ENCODE data around the gene SRI. TPM values are rescaled to one million over a fixed set of nuclear protein-coding genes. Genes with fewer than 3 reads are reported as not detected.
"Not testable (repeated sequence)": the region's sequence is repeated elsewhere in the genome, so short reads cannot be mapped to it uniquely, and the experiment has no call there.

SRI gene
- total RNA-seq, 1 donor from 2014 or later = 173 TPM

- Mint-ChIP-seq H3K4me1 (ENCODE audit: low read depth) (no peaks in the 10 kb centered on the region), H3K4me3 (no peak overlapping the region), H3K9me3 (no peaks in the 10 kb centered on the region), H3K27ac (no peak overlapping the region), H3K36me3 (ENCODE audit: low read depth) (peaks cover 34% of the 10 kb centered on the region), H3K27me3 (ENCODE audit: insufficient read depth) (no peaks in the 10 kb centered on the region)
- no peak for DNase-seq (ENCODE audit: low spot score)
- intact Hi-C loops (cut with micrococcal nuclease) = no loop called here
Measured at GRCh38 chr7:88201305-88201704, 18.5 kb downstream of the SRI start.

- intact Hi-C loops (cut with micrococcal nuclease) = no loop called here
- Mint-ChIP-seq H3K4me3 (no peak overlapping the region), H3K27me3 (ENCODE audit: insufficient read depth) (no peaks in the 10 kb centered on the region), H3K9me3 (no peaks in the 10 kb centered on the region), H3K27ac (no peak overlapping the region), H3K4me1 (ENCODE audit: low read depth) (no peaks in the 10 kb centered on the region), H3K36me3 (ENCODE audit: low read depth) (peaks cover 28% of the 10 kb centered on the region)
- no peak for DNase-seq (ENCODE audit: low spot score)
Measured at GRCh38 chr7:88200789-88201188, 19.0 kb downstream of the SRI start.

- DNase-seq (ENCODE audit: low spot score) = no peak
- H3K36me3 Mint-ChIP-seq (ENCODE audit: low read depth) = peaks cover 24% of the 10 kb centered on the region
- H3K27ac Mint-ChIP-seq = no peak overlapping the region
- no peak overlapping the region for H3K4me3 Mint-ChIP-seq
- intact Hi-C loops (cut with micrococcal nuclease) = no loop called here
- H3K27me3 Mint-ChIP-seq (ENCODE audit: insufficient read depth) = no peaks in the 10 kb centered on the region
- no peaks in the 10 kb centered on the region for H3K4me1 Mint-ChIP-seq (ENCODE audit: low read depth)
- H3K9me3 Mint-ChIP-seq = no peaks in the 10 kb centered on the region
Measured at GRCh38 chr7:88200261-88200660, 19.6 kb downstream of the SRI start.

- intact Hi-C loops (cut with micrococcal nuclease) = no loop called here
- DNase-seq (ENCODE audit: low spot score) = no peak
- H3K27me3 Mint-ChIP-seq (ENCODE audit: insufficient read depth) = peaks cover 3% of the 10 kb centered on the region
- H3K4me3 Mint-ChIP-seq = no peak overlapping the region
- H3K27ac Mint-ChIP-seq = no peak overlapping the region
- no peaks in the 10 kb centered on the region for H3K4me1 Mint-ChIP-seq (ENCODE audit: low read depth)
- no peaks in the 10 kb centered on the region for H3K36me3 Mint-ChIP-seq (ENCODE audit: low read depth)
- no peaks in the 10 kb centered on the region for H3K9me3 Mint-ChIP-seq
Measured at GRCh38 chr7:88191911-88192310, 27.9 kb downstream of the SRI start.

- Mint-ChIP-seq H3K27me3 (ENCODE audit: insufficient read depth) (peaks cover 6% of the 10 kb centered on the region), H3K27ac (no peak overlapping the region), H3K9me3 (no peaks in the 10 kb centered on the region), H3K4me3 (no peak overlapping the region), H3K36me3 (ENCODE audit: low read depth) (no peaks in the 10 kb centered on the region), H3K4me1 (ENCODE audit: low read depth) (no peaks in the 10 kb centered on the region)
- intact Hi-C loops (cut with micrococcal nuclease) = no loop called here
- no peak for DNase-seq (ENCODE audit: low spot score)
Measured at GRCh38 chr7:88185650-88186049, 34.2 kb downstream of the SRI start.

- intact Hi-C loops (cut with micrococcal nuclease) = no loop called here
- peaks cover 6% of the 10 kb centered on the region for H3K27me3 Mint-ChIP-seq (ENCODE audit: insufficient read depth)
- no peak overlapping the region for H3K4me3 Mint-ChIP-seq
- H3K27ac Mint-ChIP-seq = no peak overlapping the region
- DNase-seq (ENCODE audit: low spot score) = no peak
- no peaks in the 10 kb centered on the region for H3K9me3 Mint-ChIP-seq
- H3K36me3 Mint-ChIP-seq (ENCODE audit: low read depth) = no peaks in the 10 kb centered on the region
- no peaks in the 10 kb centered on the region for H3K4me1 Mint-ChIP-seq (ENCODE audit: low read depth)
Measured at GRCh38 chr7:88184848-88185304, 35.0 kb downstream of the SRI start.

GRCh38 chr7:88183051-88183450, 36.8 kb downstream of the SRI start:
- no peak for DNase-seq (ENCODE audit: low spot score)
- H3K27ac Mint-ChIP-seq = no peak overlapping the region
- H3K4me1 Mint-ChIP-seq (ENCODE audit: low read depth) = no peaks in the 10 kb centered on the region
- peaks cover 10% of the 10 kb centered on the region for H3K27me3 Mint-ChIP-seq (ENCODE audit: insufficient read depth)
- no peaks in the 10 kb centered on the region for H3K9me3 Mint-ChIP-seq
- no peaks in the 10 kb centered on the region for H3K36me3 Mint-ChIP-seq (ENCODE audit: low read depth)
- intact Hi-C loops (cut with micrococcal nuclease) = no loop called here
- no peak overlapping the region for H3K4me3 Mint-ChIP-seq

- H3K36me3 Mint-ChIP-seq (ENCODE audit: low read depth) = no peaks in the 10 kb centered on the region
- H3K27ac Mint-ChIP-seq = no peak overlapping the region
- intact Hi-C loops (cut with micrococcal nuclease) = loop anchor here (10.0 kb wide), 1 partner anchor 671 kb away; no protein-coding TSS in a partner anchor
- DNase-seq (ENCODE audit: low spot score) = no peak
- H3K9me3 Mint-ChIP-seq = no peaks in the 10 kb centered on the region
- no peak overlapping the region for H3K4me3 Mint-ChIP-seq
- H3K4me1 Mint-ChIP-seq (ENCODE audit: low read depth) = no peaks in the 10 kb centered on the region
- peaks cover 8% of the 10 kb centered on the region for H3K27me3 Mint-ChIP-seq (ENCODE audit: insufficient read depth)
Measured at GRCh38 chr7:88176190-88176589, 43.6 kb downstream of the SRI start.

- intact Hi-C loops (cut with micrococcal nuclease) = loop anchor here (10.0 kb wide), 1 partner anchor 668 kb away; no protein-coding TSS in a partner anchor
- peaks cover 5% of the 10 kb centered on the region for H3K27me3 Mint-ChIP-seq (ENCODE audit: insufficient read depth)
- no peak overlapping the region for H3K27ac Mint-ChIP-seq
- DNase-seq (ENCODE audit: low spot score) = no peak
- no peaks in the 10 kb centered on the region for H3K9me3 Mint-ChIP-seq
- H3K4me3 Mint-ChIP-seq = no peak overlapping the region
- no peaks in the 10 kb centered on the region for H3K36me3 Mint-ChIP-seq (ENCODE audit: low read depth)
- H3K4me1 Mint-ChIP-seq (ENCODE audit: low read depth) = no peaks in the 10 kb centered on the region
Measured at GRCh38 chr7:88172842-88173241, 47.0 kb downstream of the SRI start.

- intact Hi-C loops (cut with micrococcal nuclease) = loop anchor here (1.0 to 10.0 kb wide), 2 partner anchors 373 to 665 kb away; no protein-coding TSS in a partner anchor
- no peak for DNase-seq (ENCODE audit: low spot score)
- no peaks in the 10 kb centered on the region for H3K36me3 Mint-ChIP-seq (ENCODE audit: low read depth)
- H3K27ac Mint-ChIP-seq = no peak overlapping the region
- peaks cover 4% of the 10 kb centered on the region for H3K27me3 Mint-ChIP-seq (ENCODE audit: insufficient read depth)
- no peaks in the 10 kb centered on the region for H3K4me1 Mint-ChIP-seq (ENCODE audit: low read depth)
- H3K9me3 Mint-ChIP-seq = no peaks in the 10 kb centered on the region
- no peak overlapping the region for H3K4me3 Mint-ChIP-seq
Measured at GRCh38 chr7:88169717-88170320, 50.0 kb downstream of the SRI start.

GRCh38 chr7:88167721-88168120, 52.1 kb downstream of the SRI start:
- DNase-seq (ENCODE audit: low spot score) = no peak
- intact Hi-C loops (cut with micrococcal nuclease) = no loop called here
- Mint-ChIP-seq H3K9me3 (no peaks in the 10 kb centered on the region), H3K36me3 (ENCODE audit: low read depth) (no peaks in the 10 kb centered on the region), H3K27ac (no peak overlapping the region), H3K4me1 (ENCODE audit: low read depth) (no peaks in the 10 kb centered on the region), H3K27me3 (ENCODE audit: insufficient read depth) (peaks cover 4% of the 10 kb centered on the region), H3K4me3 (no peak overlapping the region)

GRCh38 chr7:88167223-88167622, 52.6 kb downstream of the SRI start:
- DNase-seq (ENCODE audit: low spot score) = no peak
- peaks cover 4% of the 10 kb centered on the region for H3K27me3 Mint-ChIP-seq (ENCODE audit: insufficient read depth)
- no peak overlapping the region for H3K27ac Mint-ChIP-seq
- H3K9me3 Mint-ChIP-seq = no peaks in the 10 kb centered on the region
- intact Hi-C loops (cut with micrococcal nuclease) = no loop called here
- H3K36me3 Mint-ChIP-seq (ENCODE audit: low read depth) = no peaks in the 10 kb centered on the region
- no peak overlapping the region for H3K4me3 Mint-ChIP-seq
- H3K4me1 Mint-ChIP-seq (ENCODE audit: low read depth) = no peaks in the 10 kb centered on the region

- DNase-seq (ENCODE audit: low spot score) = no peak
- no peaks in the 10 kb centered on the region for H3K4me1 Mint-ChIP-seq (ENCODE audit: low read depth)
- no peaks in the 10 kb centered on the region for H3K9me3 Mint-ChIP-seq
- H3K4me3 Mint-ChIP-seq = no peak overlapping the region
- H3K36me3 Mint-ChIP-seq (ENCODE audit: low read depth) = no peaks in the 10 kb centered on the region
- H3K27me3 Mint-ChIP-seq (ENCODE audit: insufficient read depth) = peaks cover 1% of the 10 kb centered on the region
- intact Hi-C loops (cut with micrococcal nuclease) = no loop called here
- H3K27ac Mint-ChIP-seq = no peak overlapping the region
Measured at GRCh38 chr7:88165697-88166096, 54.1 kb downstream of the SRI start.

GRCh38 chr7:88159741-88160140, 60.1 kb downstream of the SRI start:
- H3K27ac Mint-ChIP-seq; intact Hi-C loops (cut with micrococcal nuclease); H3K4me3 Mint-ChIP-seq; DNase-seq (ENCODE audit: low spot score); H3K36me3 Mint-ChIP-seq (ENCODE audit: low read depth); H3K27me3 Mint-ChIP-seq (ENCODE audit: insufficient read depth); H3K4me1 Mint-ChIP-seq (ENCODE audit: low read depth): not testable (repeated sequence)
- peaks cover 21% of the 10 kb centered on the region for H3K9me3 Mint-ChIP-seq

All from activated T-helper 1 cell treated with anti-CD3 and anti-CD28 coated beads, Interleukin-12 subunit alpha, Interleukin-12 subunit beta, Interleukin-2, Interleukin-4 antibody, amounts not matched to agents 30 ng/mL and 10 ng/mL and 1 ng/mL, durations not matched to agents 14 hours and 24 hours and 36 hours (primary cell).